ENCODE results near the gene ERBB4.

The ERBB4 gene

GRCh38 chr2:212441141-212441540, 97.5 kb downstream of the ERBB4 start:
- in situ Hi-C loops (cut with MboI; ENCODE audit: low sequenced_read_pairs) = no loop called here

GRCh38 chr2:212428681-212429478, 109.7 kb downstream of the ERBB4 start:
- in situ Hi-C loops (cut with MboI; ENCODE audit: low sequenced_read_pairs) = no loop called here

DNA sequence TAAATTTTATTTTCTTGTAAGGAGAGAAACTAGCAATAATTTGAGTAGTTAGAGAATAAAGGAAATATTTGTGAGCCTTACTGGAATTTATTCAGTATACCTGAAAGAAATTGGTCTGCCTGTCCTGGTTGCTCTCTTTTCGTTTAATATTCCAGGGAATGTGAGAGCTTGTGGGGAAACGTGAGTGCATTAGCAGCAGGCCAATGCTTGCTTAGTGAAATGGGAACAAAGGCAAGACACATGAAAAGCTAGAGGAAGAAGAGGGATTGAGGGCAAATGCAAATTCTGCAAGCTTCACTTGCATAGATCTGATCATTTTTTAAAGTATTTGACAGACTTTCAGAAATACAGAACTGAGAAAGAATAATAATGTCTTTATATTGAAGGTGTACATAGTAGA, 111.0 kb downstream of the ERBB4 start:
- in situ Hi-C loops (cut with MboI; ENCODE audit: low sequenced_read_pairs) = no loop called here

DNA sequence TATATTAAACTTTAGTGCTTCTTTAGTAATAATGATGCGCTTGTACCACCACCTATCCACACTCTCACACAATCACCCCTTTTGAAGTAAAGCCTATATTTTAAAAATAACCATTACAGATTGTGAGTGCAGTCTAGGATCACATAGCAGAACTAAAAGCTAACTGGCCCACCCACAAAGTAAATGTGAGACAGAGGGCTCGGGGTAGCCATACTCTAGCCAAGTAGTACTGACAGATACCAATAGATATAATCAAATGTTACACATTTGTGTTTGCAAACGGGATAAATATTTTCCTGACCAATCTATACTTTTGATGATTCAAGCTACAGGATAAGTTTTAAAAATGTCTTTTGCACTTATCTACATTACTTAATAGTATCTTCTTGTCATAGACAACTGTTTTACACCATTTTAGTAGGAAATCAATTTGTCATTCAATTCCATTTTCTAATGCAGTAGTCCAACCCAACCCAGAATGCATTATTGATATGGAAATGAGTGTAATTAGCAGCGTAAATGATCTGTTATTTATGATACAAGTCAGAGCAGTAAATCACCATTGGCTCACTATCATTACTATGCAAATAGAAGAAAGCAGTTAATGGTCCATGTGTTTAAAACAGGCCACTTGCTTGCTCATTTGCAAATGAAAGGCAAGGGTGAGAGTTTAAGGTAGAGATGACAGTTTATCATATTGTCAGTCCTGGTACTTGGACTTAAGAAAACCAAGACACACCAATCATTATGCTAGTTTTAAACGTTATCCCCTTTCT, 111.8 kb downstream of the ERBB4 start:
- in situ Hi-C loops (cut with MboI; ENCODE audit: low sequenced_read_pairs) = no loop called here

DNA sequence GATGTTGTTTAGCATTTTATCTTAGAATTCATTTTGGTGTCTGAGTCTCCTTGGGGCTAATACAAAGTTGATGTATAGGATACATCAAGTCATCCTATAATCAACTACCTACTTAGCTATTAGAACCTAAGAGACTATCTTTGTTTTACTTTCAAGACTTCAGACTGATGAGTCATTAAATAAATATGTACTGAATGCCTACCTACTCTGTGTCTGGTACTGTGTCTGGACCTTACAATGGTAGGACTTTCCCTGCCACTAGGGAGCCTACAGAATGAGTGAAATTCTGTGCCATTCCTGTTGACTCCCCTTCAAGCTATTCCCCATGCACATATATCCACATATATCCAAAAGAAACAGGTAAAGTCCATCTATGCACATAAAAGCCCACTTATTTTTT, 114.5 kb downstream of the ERBB4 start:
- in situ Hi-C loops (cut with MboI; ENCODE audit: low sequenced_read_pairs) = no loop called here

DNA sequence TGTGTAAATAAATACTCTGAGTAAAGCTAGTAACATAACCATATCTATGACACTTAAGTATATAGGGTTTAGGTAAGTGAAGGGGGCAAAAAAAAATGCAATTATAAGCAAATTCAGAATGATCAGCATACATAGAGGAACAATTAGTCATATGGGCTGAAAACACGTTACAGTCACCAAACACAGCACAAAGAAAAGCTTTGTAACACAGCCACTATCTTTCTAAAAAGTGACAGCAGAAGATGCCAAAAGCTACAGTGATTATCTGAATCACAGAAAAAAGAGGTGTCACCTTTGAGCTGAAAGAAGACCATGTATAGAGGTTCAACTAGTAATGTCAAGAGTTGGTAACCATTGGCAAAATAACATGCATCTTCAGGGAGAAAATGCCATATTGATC, 115.5 kb downstream of the ERBB4 start:
- in situ Hi-C loops (cut with MboI; ENCODE audit: low sequenced_read_pairs) = no loop called here

GRCh38 chr2:212421556-212422334, 116.9 kb downstream of the ERBB4 start:
- in situ Hi-C loops (cut with MboI; ENCODE audit: low sequenced_read_pairs) = no loop called here

DNA sequence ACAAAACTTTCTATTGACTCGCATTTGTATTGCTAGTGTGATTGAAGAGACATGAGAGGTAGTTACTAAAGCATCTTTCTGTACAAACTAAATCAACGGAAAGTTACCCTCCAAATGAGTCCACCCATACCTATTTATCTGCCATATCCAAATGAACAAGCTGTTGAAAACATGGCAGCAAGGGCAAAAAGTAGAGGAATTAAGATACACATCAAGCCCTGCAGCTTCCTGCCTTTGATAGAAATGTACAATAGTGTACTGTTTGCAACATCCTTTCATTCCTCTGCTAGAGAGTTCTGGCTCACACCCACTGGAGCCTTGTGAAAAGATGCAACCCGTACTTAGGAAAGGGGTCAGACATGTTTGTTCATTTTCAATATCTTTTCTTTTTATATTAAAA, 122.5 kb downstream of the ERBB4 start:
- in situ Hi-C loops (cut with MboI; ENCODE audit: low sequenced_read_pairs) = no loop called here

DNA sequence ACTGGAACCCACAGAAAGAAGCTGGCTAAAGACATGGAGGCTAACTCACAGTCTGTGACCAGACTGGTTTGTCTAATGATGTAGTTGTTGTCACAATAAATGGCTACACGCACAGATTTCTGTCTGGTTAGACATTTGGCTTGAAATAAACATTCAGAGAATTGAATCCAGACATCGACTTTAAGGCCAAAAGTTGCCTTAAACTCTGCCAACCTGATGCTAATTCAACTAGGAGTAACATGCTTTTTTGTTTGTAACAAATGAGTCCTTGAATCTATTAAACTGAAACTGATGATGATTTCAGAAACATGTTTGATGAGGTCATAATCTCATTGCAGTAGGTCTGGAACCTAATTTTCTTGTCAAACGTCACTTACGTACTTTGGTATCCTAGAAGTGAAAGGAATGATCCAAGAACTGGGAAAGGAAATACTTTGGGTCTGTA, 123.8 kb downstream of the ERBB4 start:
- in situ Hi-C loops (cut with MboI; ENCODE audit: low sequenced_read_pairs) = no loop called here

- in situ Hi-C loops (cut with MboI; ENCODE audit: low sequenced_read_pairs) = no loop called here
These were observed 129.0 kb downstream of the ERBB4 start for GRCh38 chr2:212409560-212409959.

DNA sequence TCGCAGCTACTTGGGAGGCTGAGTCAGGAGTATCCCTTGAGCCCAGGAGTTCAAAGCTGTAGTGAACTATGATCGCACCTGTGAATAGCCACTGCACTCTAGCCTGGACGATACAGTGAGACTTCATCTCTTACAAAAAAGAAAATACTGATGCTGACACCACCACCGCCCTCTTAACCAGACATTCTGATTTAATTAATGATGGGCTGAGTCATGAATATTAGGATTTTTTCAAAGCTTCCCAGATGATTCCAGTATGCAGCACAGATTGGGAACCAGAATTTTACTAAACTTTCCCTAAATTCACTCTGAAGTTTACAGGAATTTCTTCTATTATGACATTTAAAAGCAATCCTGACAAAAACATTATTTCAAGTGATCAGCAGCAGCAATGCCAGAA, 130.1 kb downstream of the ERBB4 start:
- in situ Hi-C loops (cut with MboI; ENCODE audit: low sequenced_read_pairs) = no loop called here

GRCh38 chr2:212406716-212407115, 131.9 kb downstream of the ERBB4 start:
- in situ Hi-C loops (cut with MboI; ENCODE audit: low sequenced_read_pairs) = no loop called here

- in situ Hi-C loops (cut with MboI; ENCODE audit: low sequenced_read_pairs) = no loop called here
These were observed 136.3 kb downstream of the ERBB4 start for GRCh38 chr2:212402316-212402715.

- in situ Hi-C loops (cut with MboI; ENCODE audit: low sequenced_read_pairs) = no loop called here
These were observed 140.3 kb downstream of the ERBB4 start for GRCh38 chr2:212398316-212398715.

GRCh38 chr2:212392544-212392943, 146.1 kb downstream of the ERBB4 start:
- in situ Hi-C loops (cut with MboI; ENCODE audit: low sequenced_read_pairs) = no loop called here

- in situ Hi-C loops (cut with MboI; ENCODE audit: low sequenced_read_pairs) = no loop called here
These were observed 146.6 kb downstream of the ERBB4 start for GRCh38 chr2:212392043-212392442.

GRCh38 chr2:212387146-212387545, 151.5 kb downstream of the ERBB4 start:
- in situ Hi-C loops (cut with MboI; ENCODE audit: low sequenced_read_pairs) = no loop called here

GRCh38 chr2:212385241-212385640, 153.4 kb downstream of the ERBB4 start:
- in situ Hi-C loops (cut with MboI; ENCODE audit: low sequenced_read_pairs) = no loop called here

DNA sequence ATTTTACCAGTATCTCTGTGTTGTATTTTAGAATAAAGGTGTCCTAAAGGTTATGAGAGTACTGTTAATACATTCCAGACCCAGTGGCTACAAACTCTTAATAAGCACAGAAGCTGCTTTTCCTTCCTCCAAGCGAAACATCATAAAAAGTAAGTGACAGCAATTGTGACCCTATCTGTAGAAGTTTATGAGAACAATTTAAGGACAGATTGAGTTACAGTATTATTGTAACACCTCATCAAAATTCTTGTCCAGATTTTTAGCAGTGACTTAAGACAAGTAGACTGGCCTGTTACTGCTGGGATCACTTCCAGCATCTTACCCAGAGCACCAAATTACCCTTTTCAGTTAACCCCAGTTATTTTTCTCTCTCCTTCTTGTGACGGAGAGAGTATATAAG, 154.6 kb downstream of the ERBB4 start:
- in situ Hi-C loops (cut with MboI; ENCODE audit: low sequenced_read_pairs) = no loop called here

DNA sequence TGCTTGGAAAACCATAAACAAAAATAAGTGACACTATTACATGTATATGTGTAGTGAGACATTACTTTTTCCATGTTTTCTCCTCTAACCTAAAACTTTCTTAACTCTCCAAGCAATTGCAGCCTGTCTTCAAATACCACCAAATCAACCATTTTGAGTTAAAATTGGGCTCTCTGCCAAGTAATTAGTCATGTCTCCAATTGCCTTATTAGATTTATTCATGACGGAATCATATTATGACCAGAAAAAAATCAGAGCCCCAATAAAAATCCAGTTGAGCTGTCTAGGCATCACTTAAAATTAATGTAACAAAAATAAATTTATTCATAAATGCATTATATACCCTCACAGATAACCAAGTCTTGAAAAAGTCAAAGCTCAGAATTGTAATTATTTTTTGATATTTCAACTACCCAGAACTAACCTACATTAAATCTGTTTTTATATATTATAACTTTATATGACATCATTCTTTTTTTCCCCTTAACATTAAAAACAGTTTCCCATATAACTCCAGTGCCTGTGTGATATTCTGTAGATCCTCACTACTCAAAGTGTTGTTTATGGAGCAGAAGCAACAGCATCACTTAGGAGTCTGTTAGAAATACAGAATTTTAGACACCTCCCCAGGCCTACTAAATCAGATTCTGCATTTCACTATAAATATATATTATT, 157.0 kb downstream of the ERBB4 start:
- in situ Hi-C loops (cut with MboI; ENCODE audit: low sequenced_read_pairs) = no loop called here

DNA sequence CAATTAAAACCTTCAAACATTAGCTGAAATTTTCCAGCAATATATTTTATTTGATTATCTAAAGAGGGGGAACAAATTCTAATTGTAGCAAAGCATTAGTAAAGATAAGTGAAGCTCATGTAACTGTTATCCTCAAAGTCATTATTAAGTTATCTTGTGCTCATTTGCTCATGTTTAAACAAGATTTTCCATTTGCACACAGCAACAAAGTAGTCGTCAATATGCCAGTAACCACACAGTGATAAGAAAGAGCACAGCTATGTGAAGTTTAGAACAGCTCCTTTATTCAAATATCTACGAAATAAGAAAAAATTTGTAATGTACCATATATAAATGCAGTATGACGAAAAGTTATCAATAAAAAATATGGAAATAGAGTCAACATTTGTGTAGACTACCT, 159.5 kb downstream of the ERBB4 start:
- in situ Hi-C loops (cut with MboI; ENCODE audit: low sequenced_read_pairs) = no loop called here
